Stimulated activated CD8-positive, alpha-beta memory T cell treated with anti-CD3 and anti-CD28 coated beads, Interleukin-7, amount 100 ng/mL, for 4 hours (primary cell): ENCODE data around the gene ADM2.

Source experiments
- DNase-seq, 2 donors: peaks; one replicate each; pipeline ENCODE4 v3.0.0-alpha.2; 2020; ENCODE audit warnings: low read depth in 2 of 2

Gene ADM2

GRCh38 chr22:50483977-50484853, 2.9 kb downstream of the ADM2 start:
- DNase-seq, result no peak

GRCh38 chr22:50485221-50486131, 4.1 kb downstream of the ADM2 start:
- DNase-seq, result no peak

GRCh38 chr22:50486561-50487289, 5.4 kb downstream of the ADM2 start, which contains the start of gene MIOX:
MIOX (plus strand) TSS chr22:50486859; CDS start chr22:50486898, 39 bp downstream.
- no peak for DNase-seq

GRCh38 chr22:50487290-50488005, 6.1 kb downstream of the ADM2 start:
- DNase-seq, result no peak

GRCh38 chr22:50488006-50488677, 6.8 kb downstream of the ADM2 start:
- DNase-seq, result no peak

- DNase-seq, result no peak
Observed at GRCh38 chr22:50488886-50489285, 7.5 kb downstream of the ADM2 start.

GRCh38 chr22:50489363-50490243, 8.3 kb downstream of the ADM2 start:
- no peak for DNase-seq

- DNase-seq, result no peak
Observed at GRCh38 chr22:50490531-50491308, 9.4 kb downstream of the ADM2 start.

- DNase-seq, result no peak
Observed at GRCh38 chr22:50497093-50497492, 15.8 kb downstream of the ADM2 start.

GRCh38 chr22:50498322-50498890, 17.1 kb downstream of the ADM2 start:
- DNase-seq, result peak; percentile 37 to 62

GRCh38 chr22:50500452-50500851, 19.1 kb downstream of the ADM2 start:
- no peak for DNase-seq

- no peak for DNase-seq
Observed at GRCh38 chr22:50502096-50502495, 20.8 kb downstream of the ADM2 start.

GRCh38 chr22:50502628-50503474, 21.5 kb downstream of the ADM2 start:
- DNase-seq, result no peak

GRCh38 chr22:50503475-50504145, 22.3 kb downstream of the ADM2 start:
- no peak for DNase-seq

- DNase-seq, result no peak
Observed at GRCh38 chr22:50504369-50505211, 23.2 kb downstream of the ADM2 start.

GRCh38 chr22:50505276-50505775, 24.0 kb downstream of the ADM2 start:
- DNase-seq, result no peak
